ENCODE data around the gene DDX59.
A peak's percentile ranks its signal among the peaks of the same experiment; 100 is the strongest.
"Not testable (repeated sequence)": the region's sequence is repeated elsewhere in the genome, so short reads cannot be mapped to it uniquely, and the experiment has no call there.

Gene DDX59

GRCh38 chr1:200670242-200671118, 773 bp upstream of the DDX59 start:
- peak; percentile 88 for DNase-seq

- DNase-seq, result peak; percentile 18
Measured at GRCh38 chr1:200668514-200669313, 993 bp downstream of the DDX59 start.

DNA sequence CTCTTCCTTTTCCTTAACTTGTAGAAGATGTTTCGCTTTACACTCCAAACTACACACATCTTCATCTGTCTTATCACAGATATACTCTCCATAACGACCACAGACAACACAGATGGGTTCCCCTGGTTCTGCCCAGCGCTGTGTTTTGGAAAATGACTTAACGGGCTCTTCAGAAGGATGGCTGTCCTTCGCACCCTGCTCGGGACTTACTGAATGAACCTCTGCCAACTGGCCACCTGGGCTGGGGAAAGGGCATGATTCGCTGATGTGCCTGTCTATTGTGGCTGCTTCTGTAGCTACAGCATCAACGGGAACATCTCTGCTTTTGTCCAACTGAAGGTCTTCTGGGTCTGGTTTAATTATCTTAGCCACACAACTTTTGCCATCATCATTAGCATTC, 3.4 kb downstream of the DDX59 start:
- DNase-seq, result no peak

GRCh38 chr1:200665861-200666260, 3.8 kb downstream of the DDX59 start:
- no peak for DNase-seq

DNA sequence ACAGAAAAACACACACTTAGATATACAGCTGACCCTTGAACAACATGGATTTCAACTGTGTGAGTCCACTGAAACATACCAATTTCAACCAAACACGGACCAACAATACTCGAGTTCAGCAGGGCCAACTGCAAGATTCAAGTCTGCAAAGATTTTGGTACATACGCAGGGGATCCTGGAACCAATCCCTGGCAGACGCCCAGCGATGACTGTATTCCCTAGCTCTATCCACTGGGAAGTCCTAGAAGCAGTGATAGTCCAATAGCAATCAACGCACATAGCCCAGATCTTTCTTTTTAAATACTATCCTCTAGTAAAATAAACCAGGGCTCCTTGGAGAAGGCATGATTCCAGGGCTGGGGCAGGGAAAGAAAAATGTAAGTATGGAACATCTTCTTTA, 9.0 kb downstream of the DDX59 start:
- DNase-seq, result no peak

- DNase-seq, result no peak
Measured at GRCh38 chr1:200659269-200659668, 10.4 kb downstream of the DDX59 start.

- DNase-seq, result no peak
Measured at GRCh38 chr1:200658037-200658818, 11.5 kb downstream of the DDX59 start.

DNA sequence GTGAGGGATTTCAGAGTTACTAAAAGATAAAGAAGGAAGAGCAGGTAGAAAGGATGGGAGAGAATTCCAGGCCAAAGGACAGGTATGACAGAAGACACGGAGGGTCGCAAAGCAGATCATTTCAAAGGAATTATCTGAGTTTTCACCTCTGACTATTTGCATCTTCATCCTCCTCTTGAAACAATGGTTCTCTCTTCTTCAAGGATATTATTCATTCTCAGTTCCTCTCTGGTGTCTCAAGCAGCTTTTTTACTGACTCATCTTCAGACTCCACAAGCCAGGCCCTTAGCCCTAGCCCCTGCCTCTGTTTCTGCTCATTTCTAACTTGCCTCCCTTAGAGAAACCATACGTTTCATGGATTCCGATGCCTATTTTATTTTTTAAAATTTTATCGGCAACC, 15.0 kb downstream of the DDX59 start:
- no peak for DNase-seq

- DNase-seq, result no peak
Measured at GRCh38 chr1:200653022-200653462, 16.7 kb downstream of the DDX59 start.

DNA sequence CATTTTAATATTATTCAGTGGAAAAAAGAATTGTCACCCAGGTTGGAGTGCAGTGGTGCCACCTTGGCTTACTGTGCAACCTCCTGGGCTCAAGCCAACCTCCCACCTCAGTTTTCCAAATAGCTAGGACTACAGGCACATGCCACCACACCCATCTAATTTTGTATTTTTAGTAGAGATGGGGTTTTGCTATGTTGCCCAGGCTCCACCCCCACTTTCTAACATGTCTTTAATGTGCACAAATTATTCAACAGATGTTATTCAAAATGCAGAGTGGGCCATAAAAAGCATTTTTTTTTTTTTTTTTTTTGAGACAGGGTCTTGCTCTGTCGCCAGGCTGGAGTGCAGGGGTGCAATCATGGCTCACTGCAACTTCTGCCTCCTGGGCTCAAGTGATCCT, 17.3 kb downstream of the DDX59 start:
- no peak for DNase-seq

- DNase-seq, result no peak
Measured at GRCh38 chr1:200646515-200646914, 23.2 kb downstream of the DDX59 start.

GRCh38 chr1:200644021-200644420, 25.7 kb downstream of the DDX59 start:
- no peak for DNase-seq

- DNase-seq, result no peak
Measured at GRCh38 chr1:200642481-200642880, 27.2 kb downstream of the DDX59 start.

GRCh38 chr1:200640963-200641401, 28.7 kb downstream of the DDX59 start:
- DNase-seq, result no peak

GRCh38 chr1:200640373-200640962, 29.2 kb downstream of the DDX59 start:
- DNase-seq, result no peak

DNA sequence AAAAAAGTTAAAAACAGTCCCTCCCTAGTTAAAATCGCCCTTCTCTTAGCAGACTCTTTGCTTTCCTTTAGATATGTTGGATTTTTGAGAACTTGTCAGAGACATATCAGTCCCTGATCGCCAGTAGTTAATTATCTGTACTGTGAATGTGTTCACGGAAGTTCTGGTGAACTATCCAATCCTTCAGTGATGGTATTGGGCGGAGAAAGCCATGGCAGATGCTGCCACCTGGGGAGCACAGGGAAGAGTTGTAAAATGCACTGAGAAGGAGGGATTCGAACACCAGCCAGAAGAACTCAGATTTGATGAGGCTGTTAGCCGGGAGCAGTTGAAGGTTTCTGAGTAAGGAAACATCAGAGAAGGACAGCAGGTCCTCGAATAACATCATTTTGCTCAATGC, 31.6 kb downstream of the DDX59 start:
- DNase-seq, result no peak

- no peak for DNase-seq
Measured at GRCh38 chr1:200636681-200637080, 33.0 kb downstream of the DDX59 start.

DNA sequence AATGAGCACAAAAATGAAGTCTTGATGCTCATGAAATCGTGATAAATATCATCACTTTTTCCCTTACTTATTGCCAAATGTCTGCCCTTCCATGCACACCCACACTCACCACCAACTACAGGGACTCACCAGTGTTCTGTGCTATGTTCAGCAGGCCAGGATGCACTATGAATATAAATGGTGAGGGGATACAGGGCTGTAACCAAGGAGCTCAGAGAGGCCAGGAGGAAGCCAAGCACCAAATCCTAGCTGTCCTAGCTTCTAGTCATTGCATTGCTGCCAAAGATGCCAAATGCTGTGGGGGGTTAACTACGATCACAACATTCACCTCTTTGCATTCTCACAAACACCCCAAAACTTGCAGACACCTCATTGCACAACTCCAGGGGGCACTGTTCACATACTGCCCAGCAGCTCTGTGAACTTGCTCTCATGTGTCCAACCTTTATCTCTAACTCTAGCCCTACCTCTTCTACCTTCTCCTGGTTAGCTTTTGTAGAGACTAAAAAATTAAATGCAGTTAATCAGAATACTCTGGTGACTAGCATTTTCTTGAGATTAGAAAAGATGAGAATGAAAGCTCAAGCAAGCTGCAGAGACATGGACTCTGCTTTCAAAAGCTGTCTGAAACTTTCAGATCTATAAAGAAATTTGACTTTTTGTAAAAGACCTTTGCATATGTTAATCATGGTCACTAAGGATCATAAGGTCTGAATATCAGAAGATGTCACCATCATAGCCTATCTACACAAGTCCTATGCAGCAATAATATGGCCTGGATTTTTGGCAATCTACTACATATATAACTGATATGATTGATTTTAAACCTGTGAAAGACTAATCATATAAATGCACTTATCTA, 35.2 kb downstream of the DDX59 start:
- no peak for DNase-seq

- DNase-seq, result no peak
Measured at GRCh38 chr1:200631375-200631774, 38.3 kb downstream of the DDX59 start.

- not testable (repeated sequence) for DNase-seq
Measured at GRCh38 chr1:200630515-200630899, 39.2 kb downstream of the DDX59 start.

GRCh38 chr1:200629876-200630514, 39.7 kb downstream of the DDX59 start:
- DNase-seq, result no peak

Measured in NCI-H82 (cell line).